ENCODE results near the gene SUGT1. TPM values are rescaled to one million over a fixed set of nuclear protein-coding genes. Genes with fewer than 3 reads are reported as not detected.

Gene SUGT1
- 54.3 and 55.7 TPM in 2 replicates for total RNA-seq (2013; cell fraction: nucleolus; rRNA removed)
- total RNA-seq (2014; rRNA removed) (46.7 and 48.0 TPM in 2 replicates), total RNA-seq (2014; rRNA removed; fragmentation: Illumina TruSeq; extraction: Trizol) (73.7 and 77.5 TPM in 2 replicates), total RNA-seq (2021) (60.8 and 65.6 TPM in 2 replicates), polyA plus RNA-seq (2011; rRNA removed) (72.6 and 117 TPM in 2 replicates), polyA plus RNA-seq (2014; fragmentation: Illumina TruSeq; extraction: Trizol) (77.0 and 85.5 TPM in 2 replicates), polyA plus RNA-seq (2014; fragmentation: Nextera tagmentation; extraction: Ambion mirVana) (10 to 100 TPM; 82.5 to 85.6 TPM), polyA plus RNA-seq (2014; rRNA removed) (55.3 and 60.6 TPM in 2 replicates), polyA plus RNA-seq (2016; fragmentation: Nextera tagmentation; extraction: Ambion mirVana) (100 to 1,000 TPM; 119 to 122 TPM), polyA minus RNA-seq (2011; rRNA and poly(A)+ RNA removed) (22.3 and 23.6 TPM in 2 replicates), Bru-seq, nascent RNA (percentile 88 among the genes with signal in this experiment), BruChase-seq, experiment 1, labeled RNA remaining after a 6-hour chase (percentile 87 among the genes with signal in this experiment), BruChase-seq, experiment 2, labeled RNA remaining after a 2-hour chase (percentile 89 among the genes with signal in this experiment)
- 24.4 TPM for polyA plus RNA-seq (2011; ENCODE audit: low read depth)
- 24.2 and 27.9 TPM in 2 replicates for polyA plus RNA-seq (2011; cell fraction: cytosol; rRNA removed)
- 19.8 and 29.8 TPM in 2 replicates for polyA plus RNA-seq (2011; cell fraction: nucleus; rRNA removed)
- polyA plus RNA-seq (2012): 43.0 and 50.6 TPM in 2 replicates
- 12.2 and 12.8 TPM in 2 replicates for polyA minus RNA-seq (2011; cell fraction: cytosol; rRNA and poly(A)+ RNA removed)
- 21.8 and 35.0 TPM in 2 replicates for polyA minus RNA-seq (2011; cell fraction: nucleus; rRNA and poly(A)+ RNA removed)
- long read RNA-seq, experiment 1, partial matches to known transcripts: 2 of 24 reads
- long read RNA-seq, experiment 1, other reads (novel, unspliced or antisense): 22 of 24 reads
- long read RNA-seq, experiment 2, full-length matches to known transcripts: 1 of 34 reads
- long read RNA-seq, experiment 2, partial matches to known transcripts: 6 of 34 reads
- long read RNA-seq, experiment 2, other reads (novel, unspliced or antisense): 27 of 34 reads

- Histone ChIP-seq H3K4me1 (ENCODE audit: control insufficient read depth, insufficient read depth, low read length) (no peaks in the 10 kb centered on the region; the same call in 1 of the 2 replicates), H4K20me1 (ENCODE audit: control insufficient read depth, insufficient read depth) (no peaks in the 10 kb centered on the region), H3K9me3 (replicated peaks; ENCODE audit: control insufficient read depth, insufficient read depth, low read length) (no peaks in the 10 kb centered on the region), H3K79me2 (ENCODE audit: control insufficient read depth, insufficient read depth, low read length) (peaks cover 61% of the 10 kb centered on the region), H2AFZ (ENCODE audit: control insufficient read depth, low read depth, low read length) (peak within 1 kb of the TSS; percentile 88), H3K27ac (ENCODE audit: control insufficient read depth, insufficient read depth) (peak within 1 kb of the TSS; percentile 94), H3K4me2 (ENCODE audit: control insufficient read depth, insufficient read depth) (peak within 1 kb of the TSS; percentile 90), H3K27me3 (replicated peaks in 1 of 2; ENCODE audit: control insufficient read depth in 2 of 2, insufficient read depth in 2 of 2, low read length in 1 of 2) (no peaks in the 10 kb centered on the region), H3K4me3 (peak within 1 kb of the TSS; percentile 79), H3K36me3 (ENCODE audit: control insufficient read depth in 2 of 2, insufficient read depth in 2 of 2, low read length in 1 of 2) (peaks cover 0 to 8% of the 10 kb centered on the region in 2 experiments; a peak in 1 of 4 replicates), H3K9ac (ENCODE audit: control insufficient read depth, insufficient read depth, low read length) (peak within 1 kb of the TSS; percentile 89)
- DNase-seq (ENCODE audit: low read depth, low spot score): peak; percentile 92
- ChIA-PET RAD21 (ENCODE audit: unreplicated experiment) (interaction anchor here (1.0 to 4.2 kb wide), 16 partner anchors 10 to 499 kb away, joined by 3 to 33 read pairs (median 6); no protein-coding TSS in a partner anchor), SMC1A (ENCODE audit: uncharacterized antibody, unreplicated experiment) (interaction anchor here (0.8 to 4.2 kb wide), 18 partner anchors 11 to 196 kb away, joined by 3 to 41 read pairs (median 4); no protein-coding TSS in a partner anchor), CTCF (interaction anchor here (0.7 to 3.4 kb wide), 19 partner anchors 11 to 315 kb away, joined by 3 to 39 read pairs (median 5); partner anchors contain the start of gene VPS36), POLR2A (interaction anchor here (0.6 to 3.1 kb wide), 12 partner anchors 13 to 1212 kb away, joined by 3 to 19 read pairs (median 5); no protein-coding TSS in a partner anchor)
- in situ Hi-C loops (cut with MboI) (loop anchor here (10.0 kb wide), 1 partner anchor 198 kb away; the partner anchor contains the start of genes CKAP2 and VPS36), intact Hi-C loops (cut with micrococcal nuclease; ENCODE audit: unreplicated experiment) (loop anchor here (1.0 to 5.0 kb wide), 2 partner anchors 35 to 200 kb away; partner anchors contain the start of gene VPS36)
- peak; percentile 96 for ATAC-seq
- no TSS peak for BruUV-seq (replicated peaks)
- WGBS (ENCODE audit: insufficient coverage, insufficient replicate concordance, low lambda C conversion rate, missing lambda C conversion rate): under 1% methylated on average over 58 of the region's 61 CpGs
- FAIRE-seq: peak; percentile 88
- TF ChIP-seq SMAD5 (IDR thresholded peaks at IDR 0.05; ENCODE audit: low read depth): peak; percentile 91
- peak; percentile 89 for TF ChIP-seq HSF1 (IDR thresholded peaks at IDR 0.05; ENCODE audit: low read depth, low read length)
- peak; percentile 94 for TF ChIP-seq POLR2AphosphoS5 (IDR thresholded peaks at IDR 0.05; ENCODE audit: low read length)
- peak; percentile 43; the same call in 1 of the 2 replicates for TF ChIP-seq GATAD2B (conservative IDR thresholded peaks at IDR 0.05; ENCODE audit: low read depth)
- no peak for TF ChIP-seq YBX1 (IDR thresholded peaks at IDR 0.05)
- peak; percentile 84 for TF ChIP-seq TAF1 (IDR thresholded peaks at IDR 0.05; ENCODE audit: borderline replicate concordance, low read depth, low read length)
- peak; percentile 94 for TF ChIP-seq CHD2 (IDR thresholded peaks at IDR 0.05; ENCODE audit: borderline replicate concordance, low read depth, low read length)
- TF ChIP-seq SMC3 (IDR thresholded peaks at IDR 0.05; ENCODE audit: borderline replicate concordance, low read length): no peak; the same call in 1 of the 2 replicates
- peak; percentile 97 for TF ChIP-seq CBX5 (IDR thresholded peaks at IDR 0.05; ENCODE audit: low read depth)
- TF ChIP-seq SIN3A (IDR thresholded peaks at IDR 0.05; ENCODE audit: low read depth, low read length): peak; percentile 79
- TF ChIP-seq BCL3 (IDR thresholded peaks at IDR 0.05; ENCODE audit: borderline replicate concordance, insufficient read depth, low read depth, low read length, poor library complexity, severe bottlenecking): peak; percentile 9
These were observed at the start of gene SUGT1 for GRCh38 chr13:52652196-52652979. TSS of gene SUGT1 (plus strand) at chr13:52652836. CDS start at chr13:52652921, 85 bp downstream.

All from GM12878 (cell line).